ENCODE data around the gene ZG16B.

DNA sequence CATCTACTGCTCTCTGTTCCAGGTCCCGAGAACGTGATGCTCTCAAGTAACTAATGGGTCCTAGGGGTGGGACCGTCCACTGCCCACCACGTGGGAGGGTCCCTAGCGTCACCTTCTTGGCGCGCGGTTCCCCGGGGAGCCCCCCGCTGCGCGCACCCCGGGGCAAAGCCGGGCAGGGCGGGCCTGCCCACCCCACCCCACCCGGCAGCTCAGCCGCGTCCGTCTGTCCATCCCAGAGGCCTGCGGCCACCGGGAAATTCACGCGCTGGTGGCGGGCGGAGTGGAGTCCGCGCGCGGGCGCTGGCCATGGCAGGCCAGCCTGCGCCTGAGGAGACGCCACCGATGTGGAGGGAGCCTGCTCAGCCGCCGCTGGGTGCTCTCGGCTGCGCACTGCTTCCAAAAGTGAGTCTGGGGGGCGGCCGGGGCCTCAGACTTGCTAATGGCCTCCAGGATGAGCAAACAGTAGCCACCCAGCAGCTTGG lies 31.3 kb upstream of the ZG16B start:
- TF ChIP-seq POLR2A (IDR thresholded peaks at IDR 0.05) = no peak
- TF ChIP-seq, protein P1, sequence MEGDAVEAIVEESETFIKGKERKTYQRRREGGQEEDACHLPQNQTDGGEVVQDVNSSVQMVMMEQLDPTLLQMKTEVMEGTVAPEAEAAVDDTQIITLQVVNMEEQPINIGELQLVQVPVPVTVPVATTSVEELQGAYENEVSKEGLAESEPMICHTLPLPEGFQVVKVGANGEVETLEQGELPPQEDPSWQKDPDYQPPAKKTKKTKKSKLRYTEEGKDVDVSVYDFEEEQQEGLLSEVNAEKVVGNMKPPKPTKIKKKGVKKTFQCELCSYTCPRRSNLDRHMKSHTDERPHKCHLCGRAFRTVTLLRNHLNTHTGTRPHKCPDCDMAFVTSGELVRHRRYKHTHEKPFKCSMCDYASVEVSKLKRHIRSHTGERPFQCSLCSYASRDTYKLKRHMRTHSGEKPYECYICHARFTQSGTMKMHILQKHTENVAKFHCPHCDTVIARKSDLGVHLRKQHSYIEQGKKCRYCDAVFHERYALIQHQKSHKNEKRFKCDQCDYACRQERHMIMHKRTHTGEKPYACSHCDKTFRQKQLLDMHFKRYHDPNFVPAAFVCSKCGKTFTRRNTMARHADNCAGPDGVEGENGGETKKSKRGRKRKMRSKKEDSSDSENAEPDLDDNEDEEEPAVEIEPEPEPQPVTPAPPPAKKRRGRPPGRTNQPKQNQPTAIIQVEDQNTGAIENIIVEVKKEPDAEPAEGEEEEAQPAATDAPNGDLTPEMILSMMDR (IDR thresholded peaks at IDR 0.05) = no peak

Measured in ovary (tissue), 3 donors.